Measurements from ENCODE around the gene CCNY.

CCNY gene

GRCh38 chr10:35458500-35459448 lies 122.5 kb downstream of the CCNY start:
- DNase-seq = peak in 1 of 2 donors; percentile 34

- DNase-seq = no peak
These were observed 123.1 kb downstream of the CCNY start for GRCh38 chr10:35459449-35459847.

- DNase-seq = no peak
These were observed 124.6 kb downstream of the CCNY start for GRCh38 chr10:35460852-35461460.

GRCh38 chr10:35462491-35462934 lies 126.2 kb downstream of the CCNY start:
- no peak for DNase-seq

GRCh38 chr10:35463105-35463867 lies 127.0 kb downstream of the CCNY start:
- no peak for DNase-seq

- DNase-seq = no peak
These were observed 127.6 kb downstream of the CCNY start for GRCh38 chr10:35463878-35464277.

- DNase-seq = no peak
These were observed 128.6 kb downstream of the CCNY start for GRCh38 chr10:35464825-35465456.

GRCh38 chr10:35465673-35466072 lies 129.4 kb downstream of the CCNY start:
- no peak for DNase-seq

- no peak for DNase-seq
These were observed 129.9 kb downstream of the CCNY start for GRCh38 chr10:35466170-35466569.

- DNase-seq = no peak
These were observed 130.4 kb downstream of the CCNY start for GRCh38 chr10:35466661-35467060.

GRCh38 chr10:35467186-35467585 lies 130.9 kb downstream of the CCNY start:
- no peak for DNase-seq

- DNase-seq = no peak
These were observed 134.1 kb downstream of the CCNY start for GRCh38 chr10:35470248-35470924.

- DNase-seq = no peak
These were observed 134.6 kb downstream of the CCNY start for GRCh38 chr10:35470925-35471315.

GRCh38 chr10:35471435-35471834 lies 135.1 kb downstream of the CCNY start:
- DNase-seq = no peak

GRCh38 chr10:35480142-35480541 lies 143.8 kb downstream of the CCNY start:
- DNase-seq = no peak

- no peak for DNase-seq
These were observed 145.1 kb downstream of the CCNY start for GRCh38 chr10:35481413-35481812.

- peak; percentile 78 to 79 for DNase-seq
These were observed 150.1 kb downstream of the CCNY start for GRCh38 chr10:35486297-35486990.

- peak; percentile 67 to 76 for DNase-seq
These were observed 151.2 kb downstream of the CCNY start for GRCh38 chr10:35487336-35488034.

- no peak for DNase-seq
These were observed 151.9 kb downstream of the CCNY start for GRCh38 chr10:35488228-35488627.

GRCh38 chr10:35492386-35493195 lies 156.3 kb downstream of the CCNY start:
- no peak for DNase-seq

Data from inflammatory macrophage (primary cell).